HG02642 (cell line): ENCODE results near the gene RAPGEF4.

Source experiments
- ATAC-seq: cut with Tn5 transposase; IDR thresholded peaks from one replicate; pipeline ENCODE4 v1.9.1; 2021; ENCODE audit warnings: mild to moderate bottlenecking; ENCODE audit not compliant: unreplicated experiment, poor library complexity

RAPGEF4 gene

DNA sequence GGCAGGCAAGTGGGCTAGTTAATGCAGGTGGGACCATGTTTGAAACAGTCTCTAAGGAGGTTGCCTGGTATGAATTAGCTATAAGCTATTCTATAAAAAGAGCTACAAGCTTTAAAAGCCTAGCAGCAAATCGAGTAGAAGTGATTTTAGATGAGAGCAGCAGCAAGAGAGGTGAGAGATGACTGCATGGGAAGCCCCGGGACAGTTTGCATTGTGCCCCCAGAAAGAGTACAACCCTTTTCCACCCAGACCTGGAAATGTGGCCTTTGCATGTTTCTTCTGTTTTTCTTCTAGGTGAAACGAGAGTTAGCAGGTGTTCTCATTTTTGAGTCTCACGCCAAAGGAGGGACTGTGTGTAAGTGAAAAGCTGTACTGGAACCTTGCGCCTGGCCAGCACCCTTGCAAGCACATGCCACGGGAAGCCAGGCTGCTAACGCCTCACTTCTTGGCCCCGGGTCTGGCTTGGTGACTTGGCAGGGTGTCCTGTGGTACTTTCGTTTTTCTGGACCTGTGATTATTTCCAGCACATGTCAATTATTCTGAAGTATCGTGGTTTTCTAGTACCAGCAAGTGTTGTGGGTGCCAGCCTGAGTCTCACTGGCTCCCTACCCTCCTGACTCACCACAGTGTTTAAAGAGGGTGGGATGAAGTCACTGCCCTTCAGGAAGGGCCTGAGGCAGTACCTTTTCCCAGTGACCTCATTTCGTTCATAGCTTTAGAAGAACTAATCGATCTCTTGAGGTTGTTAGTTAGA lies 249.7 kb downstream of the RAPGEF4 start:
- no peak for ATAC-seq

DNA sequence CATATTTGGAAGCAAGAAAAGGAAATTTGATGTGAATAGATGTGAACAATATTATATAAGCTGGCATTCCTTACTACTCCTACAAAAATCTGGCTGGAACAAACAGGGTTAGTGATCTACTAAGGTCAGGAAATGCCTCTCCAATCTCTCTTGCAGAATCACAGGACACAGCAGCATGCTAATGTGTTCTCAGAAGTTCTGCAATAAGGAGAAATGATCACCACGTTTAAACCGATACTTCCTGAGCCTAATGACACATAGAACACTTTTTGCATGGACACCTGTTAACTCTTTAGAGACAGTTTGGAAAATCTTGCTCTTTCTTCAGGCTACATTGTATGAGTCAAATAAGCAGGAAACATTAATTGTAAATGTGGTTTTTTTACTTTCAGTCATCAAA lies 250.4 kb downstream of the RAPGEF4 start:
- no peak for ATAC-seq

DNA sequence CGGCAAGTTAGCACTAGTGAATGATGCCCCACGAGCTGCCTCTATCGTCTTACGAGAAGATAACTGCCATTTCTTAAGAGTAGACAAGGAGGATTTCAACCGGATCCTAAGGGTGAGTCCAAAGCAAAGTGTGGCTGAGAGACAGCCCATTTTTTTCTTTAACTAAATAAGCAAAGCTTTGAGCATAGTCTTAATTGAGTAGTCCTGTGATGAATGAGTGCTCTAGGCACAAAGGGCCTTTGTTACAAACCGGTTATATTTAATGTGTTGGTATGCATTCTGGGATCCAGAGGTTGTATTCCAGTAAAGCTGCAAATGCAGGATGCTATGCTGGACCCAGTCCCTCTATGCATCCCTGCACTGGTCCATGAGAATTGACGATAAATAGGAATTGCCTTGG lies 253.1 kb downstream of the RAPGEF4 start:
- no peak for ATAC-seq

DNA sequence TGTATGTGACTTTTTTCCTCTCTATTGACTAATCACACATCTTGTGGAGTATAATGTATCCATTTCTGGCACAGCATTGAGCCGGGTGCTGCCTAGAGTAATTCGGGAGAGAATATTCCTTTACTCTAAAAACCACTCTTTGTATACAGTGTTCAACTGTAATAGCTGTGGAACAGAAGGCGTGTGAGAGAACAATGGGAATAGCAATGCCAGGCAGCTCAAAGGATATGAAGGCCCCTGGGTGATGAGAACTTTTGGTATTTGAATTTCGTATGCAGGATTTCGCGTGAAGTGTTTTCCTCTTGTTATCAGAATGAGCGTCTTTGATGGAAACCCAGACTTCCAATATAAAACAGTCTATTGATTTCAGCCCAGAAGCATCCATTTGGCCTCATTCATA lies 255.4 kb downstream of the RAPGEF4 start:
- no peak for ATAC-seq

DNA sequence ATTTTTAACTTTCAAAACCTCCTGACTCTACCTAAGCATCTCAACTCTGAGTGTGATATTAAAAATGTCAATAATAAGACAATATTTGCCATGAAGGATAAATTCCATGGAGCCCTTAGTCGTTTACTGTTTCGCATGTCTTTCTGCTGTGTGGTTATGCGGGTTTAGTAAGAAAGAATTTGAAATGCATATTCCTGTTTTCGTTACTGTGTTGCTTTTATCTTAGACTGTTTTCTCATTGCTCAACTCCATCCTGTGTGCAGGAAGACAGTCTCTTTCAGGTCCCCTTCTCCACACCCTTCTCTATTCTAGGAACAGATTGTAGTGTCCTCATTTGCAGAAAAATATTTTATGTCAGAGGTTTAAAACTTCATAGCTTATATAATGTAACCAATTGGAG lies 257.5 kb downstream of the RAPGEF4 start:
- no peak for ATAC-seq

DNA sequence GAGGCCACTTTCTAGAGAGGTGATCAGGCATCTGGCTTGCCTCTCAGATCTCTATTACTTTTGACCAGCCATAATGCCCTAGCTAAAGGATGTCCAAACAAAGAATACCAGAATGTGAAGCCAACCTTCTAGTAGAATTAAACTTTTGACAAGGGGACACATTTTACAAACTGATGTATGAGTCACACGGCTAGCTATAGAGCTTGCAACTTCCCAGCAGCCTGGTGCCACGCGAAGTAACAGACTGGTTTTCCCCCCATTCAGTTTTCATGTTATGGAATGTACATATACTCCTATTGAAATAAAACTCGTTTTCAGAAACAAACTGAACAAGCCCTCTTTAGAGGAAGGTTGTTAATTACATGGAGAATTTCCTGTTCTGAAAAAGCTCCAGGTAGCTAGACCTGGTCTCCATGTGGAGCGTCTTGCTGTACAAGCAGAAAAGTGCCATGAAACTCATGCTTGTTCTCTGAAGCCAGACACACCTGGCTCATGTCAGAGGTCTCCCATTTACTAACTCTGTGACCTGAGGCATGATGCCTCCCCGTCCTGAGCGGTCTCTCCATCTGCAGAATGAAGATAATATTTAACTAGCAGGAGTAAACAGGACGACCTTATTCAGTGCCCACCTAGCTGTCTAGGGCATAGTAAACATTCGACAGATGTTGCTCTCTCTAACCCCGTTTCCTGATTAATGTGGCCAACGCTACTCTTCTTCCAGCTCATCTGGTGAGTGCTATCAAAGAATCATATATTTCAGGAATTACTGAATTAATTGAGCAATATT lies 258.5 kb downstream of the RAPGEF4 start:
- ATAC-seq, result no peak

DNA sequence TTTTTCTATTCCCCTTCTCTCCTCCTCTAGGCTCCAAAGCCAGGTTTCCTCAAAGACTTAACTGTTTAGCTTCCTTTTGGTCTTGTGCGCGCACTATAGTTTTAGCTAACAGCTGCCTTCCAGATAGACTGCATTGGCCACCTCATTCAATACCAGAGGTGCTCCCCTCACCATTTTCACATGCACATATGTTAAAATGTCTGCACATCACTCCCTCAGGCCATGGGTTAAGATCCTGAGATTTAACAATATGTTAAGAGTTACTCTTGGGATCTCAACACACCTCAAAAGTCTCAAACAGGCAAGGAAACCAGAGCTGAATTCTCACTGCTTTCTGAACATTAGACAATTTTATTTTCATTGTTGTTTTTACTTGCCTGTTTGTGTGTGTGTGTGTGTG lies 259.2 kb downstream of the RAPGEF4 start:
- ATAC-seq, result no peak

DNA sequence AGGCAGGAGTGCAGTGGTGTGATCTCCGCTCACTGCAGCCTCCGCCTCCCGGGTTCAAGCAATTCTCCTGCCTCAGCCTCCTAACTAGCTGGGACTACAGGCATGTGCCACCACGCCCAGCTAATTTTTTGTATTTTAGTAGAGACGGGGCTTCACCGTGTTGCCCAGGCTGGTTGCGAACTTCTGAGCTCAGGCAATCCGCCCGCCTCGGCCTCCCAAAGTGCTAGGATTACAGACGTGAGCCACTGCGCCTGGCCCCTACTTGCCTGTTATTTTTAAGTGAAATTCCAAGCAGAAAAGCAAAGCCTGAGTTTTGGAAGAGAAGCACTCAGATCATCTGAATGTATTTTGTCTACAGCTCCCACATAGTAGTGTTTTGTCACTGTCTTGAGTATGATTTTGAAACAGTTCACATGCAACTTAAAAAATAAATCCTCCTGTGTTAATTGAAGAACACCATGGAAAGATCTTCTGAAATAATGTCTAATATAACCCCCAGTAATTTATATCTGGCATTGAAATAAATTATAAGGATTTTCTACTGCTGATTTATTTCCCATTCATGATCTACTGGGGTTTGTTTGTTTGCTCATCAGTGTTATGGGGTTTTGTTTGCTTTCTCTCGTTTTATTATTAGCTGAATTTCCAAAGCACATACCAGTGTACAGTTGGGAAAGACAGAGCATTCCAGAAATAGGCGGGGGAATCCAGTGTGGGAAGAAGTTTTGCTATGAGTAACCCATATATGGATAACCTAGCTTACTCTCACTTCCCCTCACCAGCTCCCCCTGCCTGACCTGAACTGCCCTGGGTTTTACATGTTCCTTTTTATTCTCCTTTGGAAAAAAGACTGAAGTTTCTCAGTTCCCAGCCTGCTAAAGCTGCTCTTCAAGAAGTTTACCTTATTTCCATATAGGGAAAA lies 259.9 kb downstream of the RAPGEF4 start:
- ATAC-seq, result no peak

DNA sequence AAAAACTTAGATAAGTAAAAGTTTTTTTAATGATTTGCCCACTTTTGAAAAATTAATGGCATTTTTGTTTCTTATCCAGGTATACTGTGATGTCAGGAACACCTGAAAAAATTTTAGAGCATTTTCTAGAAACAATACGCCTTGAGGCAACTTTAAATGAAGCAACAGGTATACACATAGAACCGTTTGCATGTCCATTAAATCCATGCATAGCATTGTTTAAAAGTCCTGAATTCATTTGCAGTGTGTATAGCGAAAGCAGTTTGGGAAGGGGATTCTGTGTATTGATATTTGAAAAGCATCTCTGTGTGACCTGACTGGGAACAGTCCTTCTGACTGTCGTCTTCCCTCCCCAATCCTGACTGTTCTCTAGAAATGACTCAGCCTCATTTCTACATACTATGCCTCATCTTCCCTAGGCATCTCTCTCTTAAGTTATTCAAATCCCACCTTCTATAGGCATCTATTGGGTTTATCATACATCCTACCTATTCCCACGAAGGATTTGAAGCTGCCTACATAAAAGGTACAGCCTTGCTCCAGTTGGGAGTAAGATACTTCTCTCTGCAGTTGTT lies 260.8 kb downstream of the RAPGEF4 start:
- no peak for ATAC-seq

DNA sequence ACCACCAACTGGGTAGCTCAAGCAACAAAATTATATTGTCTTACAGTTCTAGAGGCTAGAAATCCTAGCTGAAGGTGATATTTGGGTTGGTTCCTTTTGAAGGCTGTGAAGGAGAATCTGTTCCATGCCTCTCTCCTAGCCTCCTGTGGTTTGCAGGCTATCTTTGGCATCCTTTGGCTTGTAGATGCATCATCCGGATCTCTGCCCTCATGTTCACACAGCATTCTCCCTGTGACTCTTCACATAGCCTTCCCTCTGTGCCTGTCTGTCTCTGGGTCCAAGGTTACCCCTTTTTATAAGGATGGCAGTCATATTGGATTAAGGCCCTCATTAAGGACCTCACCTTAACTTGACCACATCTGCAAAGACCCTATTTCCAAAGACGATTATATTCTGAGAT lies 261.4 kb downstream of the RAPGEF4 start:
- ATAC-seq, result no peak

DNA sequence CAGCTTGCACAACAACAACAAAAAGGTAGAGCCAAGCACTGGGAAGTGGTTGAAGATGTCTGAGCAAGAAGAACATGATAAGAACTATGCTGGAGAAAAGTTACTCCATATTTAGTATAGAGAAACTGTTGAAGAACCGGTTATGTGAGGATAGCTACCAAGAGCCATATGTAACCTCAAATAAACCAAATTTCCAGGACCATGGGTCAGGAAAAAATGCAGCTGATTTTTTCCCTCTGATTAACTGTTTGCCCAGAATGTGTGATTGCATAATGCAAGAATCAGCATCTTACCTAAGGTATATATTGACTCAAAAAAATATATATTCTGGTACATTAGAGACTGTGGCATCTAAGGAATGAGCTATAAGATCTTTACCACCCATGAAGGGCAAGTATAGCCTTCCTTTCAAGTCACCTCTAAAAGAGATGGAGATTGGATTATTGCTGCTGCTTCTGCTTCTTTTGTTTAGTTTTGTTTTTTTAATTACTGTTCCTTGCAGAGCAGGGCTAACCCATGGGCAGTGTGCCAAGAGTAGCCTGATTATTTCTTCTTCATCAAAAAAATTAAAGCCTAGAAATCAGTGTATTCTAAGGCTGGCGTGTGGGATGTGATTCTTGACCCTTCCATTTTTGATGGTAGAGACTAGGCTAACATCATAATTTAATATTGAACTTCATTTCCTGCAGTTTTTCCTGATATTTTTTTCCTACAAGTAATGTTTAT lies 263.1 kb downstream of the RAPGEF4 start:
- no peak for ATAC-seq

DNA sequence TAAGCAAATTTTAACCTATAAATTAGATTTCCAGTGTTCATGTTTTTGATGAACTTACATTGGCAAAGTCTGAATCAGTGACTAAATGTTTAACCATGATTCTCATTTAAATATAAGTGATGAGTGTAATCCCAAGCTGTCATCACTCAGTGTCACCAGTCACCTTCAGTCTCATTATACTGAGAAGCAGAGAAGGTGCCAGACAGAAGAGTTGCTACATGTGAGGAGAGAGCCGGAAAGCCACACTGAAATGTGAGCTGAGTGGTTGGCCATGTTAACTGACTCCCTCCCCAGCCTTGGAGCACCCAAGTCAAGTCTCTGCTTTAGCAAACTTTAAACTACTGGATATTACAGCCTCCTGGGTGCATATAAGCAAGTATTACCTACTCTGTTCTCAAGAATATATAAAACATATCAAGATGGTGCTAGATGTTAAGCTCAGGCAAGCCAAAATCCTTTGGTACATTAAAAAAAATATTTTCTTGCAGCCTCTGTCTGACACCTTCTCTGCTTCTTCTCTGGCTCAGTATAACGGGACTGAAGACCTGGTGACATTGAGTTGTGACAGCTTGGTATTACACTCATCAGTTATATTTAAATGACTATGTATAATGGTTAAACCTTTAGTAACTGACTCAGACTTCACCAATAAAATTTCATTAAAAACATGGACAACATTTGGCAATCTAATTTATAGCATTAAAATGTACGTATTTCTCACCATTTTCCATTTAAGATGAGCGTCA lies 264.2 kb downstream of the RAPGEF4 start:
- ATAC-seq, result no peak

DNA sequence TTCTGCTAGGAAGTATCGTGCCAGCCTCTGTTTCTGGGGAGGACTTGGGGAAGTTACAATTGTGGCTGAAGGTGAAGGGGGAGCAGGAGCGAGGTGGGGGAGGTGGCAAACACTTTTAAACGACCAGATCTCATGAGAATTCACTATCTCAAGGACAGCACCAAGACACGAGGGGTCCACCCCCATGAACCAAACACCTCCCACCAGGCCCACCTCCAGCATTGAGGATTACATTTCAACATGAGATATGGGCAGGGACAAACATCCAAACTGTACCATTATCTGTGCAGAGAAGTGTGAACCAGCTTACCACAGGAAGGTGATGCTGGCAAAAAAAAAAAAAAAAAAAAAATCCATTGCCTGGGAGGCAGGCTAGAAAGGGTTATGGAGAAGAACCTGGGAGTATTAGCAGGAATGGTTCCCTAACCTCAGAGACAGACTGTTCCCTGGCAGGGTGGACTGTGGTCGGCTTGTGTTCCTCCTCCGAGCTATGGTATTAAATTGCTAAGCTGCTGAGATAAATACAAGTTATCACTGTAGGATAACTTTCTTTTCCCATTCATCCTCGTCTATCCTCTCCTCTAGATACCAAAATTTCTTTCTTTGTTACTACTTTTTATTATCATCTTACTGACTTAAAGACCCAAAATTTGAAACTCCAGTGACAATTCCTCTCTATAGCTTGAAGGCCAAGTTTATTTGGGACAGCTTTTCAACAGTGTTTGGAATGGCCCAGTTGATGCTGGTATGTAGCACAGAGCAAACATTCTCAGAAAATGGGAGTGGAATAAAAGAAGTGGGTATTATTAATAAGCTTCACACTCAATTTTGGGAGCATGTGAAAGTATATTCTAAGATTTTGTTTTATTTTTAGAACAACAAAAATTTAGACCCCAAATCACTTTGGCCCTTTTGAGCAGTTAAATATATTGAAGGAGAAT lies 266.3 kb downstream of the RAPGEF4 start:
- ATAC-seq, result no peak

DNA sequence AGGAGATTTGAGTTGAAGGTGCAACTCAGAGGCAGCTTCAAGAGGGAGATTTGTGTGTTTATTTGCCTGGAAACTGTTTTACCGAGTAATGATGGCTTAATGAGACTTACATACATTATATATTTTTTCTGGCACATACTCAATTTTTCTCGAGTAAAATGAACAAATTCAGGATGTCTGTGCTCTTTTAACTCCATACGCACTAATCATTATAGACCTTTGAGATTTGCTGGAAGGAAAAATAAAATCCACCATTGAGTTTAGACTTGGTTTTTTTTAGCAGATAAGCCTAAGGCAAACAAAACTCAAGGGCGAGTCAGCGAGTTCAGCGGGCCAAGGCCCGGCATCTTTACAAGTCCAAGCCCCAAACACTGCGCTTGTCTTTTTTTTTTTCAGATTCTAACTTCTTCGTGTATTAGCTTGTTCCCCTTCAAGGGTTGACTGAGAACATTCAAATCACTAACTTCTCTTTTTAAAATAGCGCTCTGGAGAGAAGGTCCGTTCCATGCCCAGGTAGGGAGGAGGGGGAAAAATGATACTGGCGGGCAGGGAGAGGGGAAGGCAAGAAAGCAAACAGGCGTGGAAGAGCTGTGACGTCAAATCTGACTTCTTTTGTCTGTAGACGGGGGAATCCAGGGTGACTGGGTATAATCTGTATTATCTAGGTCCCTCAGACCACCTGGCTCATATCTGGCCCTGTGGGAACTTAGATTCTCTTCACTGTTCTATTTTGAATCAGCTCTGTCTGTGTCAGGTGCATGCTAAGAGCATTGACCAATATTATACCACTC lies 267.3 kb downstream of the RAPGEF4 start:
- no peak for ATAC-seq

DNA sequence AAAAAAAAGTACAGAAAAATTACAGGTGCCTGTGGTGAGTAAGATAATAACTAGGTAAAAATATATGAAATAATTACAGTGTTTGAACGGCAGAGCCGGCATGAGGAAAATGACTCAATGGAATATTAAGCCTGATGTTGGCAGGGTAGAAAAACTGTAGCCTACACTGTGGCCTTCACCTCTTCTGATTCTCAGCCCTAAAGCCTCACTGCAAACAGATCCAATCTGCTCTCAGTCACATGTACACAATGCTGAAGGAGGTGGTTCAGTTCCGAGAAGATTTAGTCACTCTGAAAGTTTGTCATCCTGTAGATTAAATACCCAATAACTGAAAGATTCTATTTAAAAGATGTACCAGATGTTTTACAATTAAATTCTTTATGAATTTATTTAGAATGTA lies 273.1 kb downstream of the RAPGEF4 start:
- ATAC-seq, result no peak

DNA sequence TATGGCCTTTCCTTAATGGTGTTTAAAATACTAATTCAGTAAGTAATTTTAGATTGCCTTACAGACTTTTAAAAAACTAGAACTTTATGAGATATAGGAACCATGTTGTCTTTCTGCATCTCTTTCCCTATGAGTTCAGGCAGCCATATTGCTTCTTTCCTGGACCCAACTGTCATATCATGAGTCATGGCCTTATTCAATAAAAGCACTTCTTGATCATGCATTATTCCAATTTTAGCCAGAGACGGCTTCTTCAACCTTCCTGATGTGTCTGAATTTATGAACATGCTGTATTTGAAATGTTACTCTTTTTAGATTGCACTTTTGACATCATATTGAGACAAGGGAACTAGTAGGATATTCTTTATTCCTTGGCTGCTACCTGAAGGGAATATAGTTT lies 274.6 kb downstream of the RAPGEF4 start:
- no peak for ATAC-seq

DNA sequence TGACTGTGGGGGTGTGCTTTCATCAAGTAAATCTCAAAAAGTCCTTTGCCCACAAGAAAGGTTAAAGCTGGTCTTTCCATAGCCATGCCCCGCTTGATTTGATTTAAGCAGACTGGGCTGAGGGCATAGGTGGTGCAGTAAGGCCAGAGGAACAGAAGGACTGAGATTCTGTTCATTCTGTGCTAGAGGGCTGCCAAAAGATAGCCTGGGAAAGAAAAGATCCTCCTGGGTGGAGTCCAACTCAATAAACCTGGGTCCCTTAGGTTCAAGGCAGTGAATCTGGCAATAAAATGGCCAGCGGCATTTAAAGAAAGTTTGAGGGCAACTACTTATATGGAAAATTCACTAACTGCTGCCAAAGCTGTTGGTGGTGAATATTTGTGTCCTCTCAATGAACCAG lies 280.8 kb downstream of the RAPGEF4 start:
- no peak for ATAC-seq
